Esophagus muscularis mucosa (tissue), 3 donors: ENCODE measurements around the gene VAV1.

Experiments used
- POLR2A ChIP-seq: fragments of 450-650 bp; IDR thresholded peaks from one replicate; pipeline ENCODE4 v1.6.1; 2017; ENCODE audit warnings: antibody characterized with exemption, moderate library complexity, mild to moderate bottlenecking, low read depth
- POLR2AphosphoS5 ChIP-seq, 2 donors: sonication (generic); formaldehyde crosslinking; IDR thresholded peaks; one replicate each; pipeline ENCODE4 v1.6.1; 2017; ENCODE audit warnings: antibody characterized with exemption in 2 of 2
- TF ChIP-seq, protein P1 (sequence below), 3 experiments: fragments of 200-600 bp in 2 of 3; fragments of 450-650 bp in 1 of 3; sonication (generic) in 2 of 3; IDR thresholded peaks; one replicate each; pipeline ENCODE4 v1.5.1; 2017 to 2019; ENCODE audit warnings: antibody characterized with exemption in 3 of 3, mild to moderate bottlenecking in 2 of 3, moderate library complexity in 1 of 3

DNA sequence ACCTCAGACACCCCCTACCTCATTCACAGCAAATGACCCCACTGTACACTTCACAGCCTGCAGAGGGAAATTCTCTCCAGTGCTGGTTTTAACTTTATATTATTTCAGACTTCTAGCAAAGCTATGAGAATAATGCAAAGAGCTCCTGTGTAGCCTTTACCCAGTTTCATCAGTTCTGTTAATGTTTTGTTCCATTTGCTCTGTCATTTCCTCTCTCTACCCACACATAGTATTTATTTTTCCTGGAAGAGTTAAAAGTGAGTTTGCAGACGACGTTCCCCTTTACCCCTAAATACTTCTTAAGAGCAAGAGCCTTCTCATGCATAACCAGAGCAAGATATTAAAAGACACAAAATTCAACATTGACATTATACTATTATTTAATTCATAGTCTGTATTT, 65.0 kb downstream of the VAV1 start:
- TF ChIP-seq POLR2A = no peak
- TF ChIP-seq, protein P1, sequence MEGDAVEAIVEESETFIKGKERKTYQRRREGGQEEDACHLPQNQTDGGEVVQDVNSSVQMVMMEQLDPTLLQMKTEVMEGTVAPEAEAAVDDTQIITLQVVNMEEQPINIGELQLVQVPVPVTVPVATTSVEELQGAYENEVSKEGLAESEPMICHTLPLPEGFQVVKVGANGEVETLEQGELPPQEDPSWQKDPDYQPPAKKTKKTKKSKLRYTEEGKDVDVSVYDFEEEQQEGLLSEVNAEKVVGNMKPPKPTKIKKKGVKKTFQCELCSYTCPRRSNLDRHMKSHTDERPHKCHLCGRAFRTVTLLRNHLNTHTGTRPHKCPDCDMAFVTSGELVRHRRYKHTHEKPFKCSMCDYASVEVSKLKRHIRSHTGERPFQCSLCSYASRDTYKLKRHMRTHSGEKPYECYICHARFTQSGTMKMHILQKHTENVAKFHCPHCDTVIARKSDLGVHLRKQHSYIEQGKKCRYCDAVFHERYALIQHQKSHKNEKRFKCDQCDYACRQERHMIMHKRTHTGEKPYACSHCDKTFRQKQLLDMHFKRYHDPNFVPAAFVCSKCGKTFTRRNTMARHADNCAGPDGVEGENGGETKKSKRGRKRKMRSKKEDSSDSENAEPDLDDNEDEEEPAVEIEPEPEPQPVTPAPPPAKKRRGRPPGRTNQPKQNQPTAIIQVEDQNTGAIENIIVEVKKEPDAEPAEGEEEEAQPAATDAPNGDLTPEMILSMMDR (IDR thresholded peaks at IDR 0.05) = no peak
- no peak for TF ChIP-seq POLR2AphosphoS5 (IDR thresholded peaks at IDR 0.05)
